D721Med (cell line): ENCODE results near the gene AZIN2.

Experiments used
- DNase-seq: peaks from one replicate; pipeline ENCODE4 v3.0.0; 2011; ENCODE audit warnings: low spot score; ENCODE audit not compliant: insufficient read length
- FAIRE-seq: peaks from 2 replicates; lab custom pipeline; 2011; peaks lifted over from hg19 to GRCh38; lab: Jason Lieb, UNC
- TF ChIP-seq, protein P1 (sequence below): IDR thresholded peaks from 2 replicates; pipeline ENCODE4 v1.5.1; 2012; ENCODE audit warnings: mild to moderate bottlenecking, control low read depth; ENCODE audit not compliant: insufficient read depth; ENCODE audit errors: missing control alignments

The AZIN2 gene

DNA sequence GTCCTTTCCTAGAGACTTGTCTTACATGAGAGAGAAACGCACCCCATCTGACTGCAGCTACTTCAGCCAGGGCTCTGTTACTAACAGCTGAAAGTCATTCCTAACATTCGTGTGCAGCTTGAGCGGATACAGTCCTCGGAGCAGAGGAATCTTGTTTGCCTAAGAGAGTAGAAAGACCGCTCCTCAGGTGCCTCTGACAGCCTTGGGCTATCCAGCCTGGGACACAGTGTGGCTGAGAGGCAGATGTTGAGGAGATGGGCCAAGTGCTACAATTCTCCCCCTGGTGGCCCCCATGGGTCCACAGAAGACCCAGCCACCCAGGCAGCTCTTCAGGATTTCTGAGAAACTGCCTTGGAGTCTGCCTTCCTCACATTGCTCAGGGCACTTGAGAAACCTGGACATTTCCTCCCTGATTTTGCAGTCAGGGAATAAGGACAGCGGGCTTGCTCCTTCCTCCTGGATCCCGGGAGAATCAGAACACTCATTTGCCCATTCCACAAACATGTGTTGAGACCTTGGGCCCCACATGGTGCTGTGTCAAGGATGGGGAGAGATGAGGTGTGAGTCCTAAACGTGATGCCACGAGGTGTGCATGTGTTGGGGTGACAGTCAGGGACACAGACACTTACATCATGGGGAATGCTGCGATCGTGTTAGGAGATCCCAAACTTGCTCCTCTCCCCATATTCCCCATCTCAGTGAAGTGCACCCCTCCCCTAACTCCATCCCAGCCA is 87.8 kb downstream of the AZIN2 start:
- no peak for DNase-seq
- no peak for FAIRE-seq
- TF ChIP-seq, protein P1, sequence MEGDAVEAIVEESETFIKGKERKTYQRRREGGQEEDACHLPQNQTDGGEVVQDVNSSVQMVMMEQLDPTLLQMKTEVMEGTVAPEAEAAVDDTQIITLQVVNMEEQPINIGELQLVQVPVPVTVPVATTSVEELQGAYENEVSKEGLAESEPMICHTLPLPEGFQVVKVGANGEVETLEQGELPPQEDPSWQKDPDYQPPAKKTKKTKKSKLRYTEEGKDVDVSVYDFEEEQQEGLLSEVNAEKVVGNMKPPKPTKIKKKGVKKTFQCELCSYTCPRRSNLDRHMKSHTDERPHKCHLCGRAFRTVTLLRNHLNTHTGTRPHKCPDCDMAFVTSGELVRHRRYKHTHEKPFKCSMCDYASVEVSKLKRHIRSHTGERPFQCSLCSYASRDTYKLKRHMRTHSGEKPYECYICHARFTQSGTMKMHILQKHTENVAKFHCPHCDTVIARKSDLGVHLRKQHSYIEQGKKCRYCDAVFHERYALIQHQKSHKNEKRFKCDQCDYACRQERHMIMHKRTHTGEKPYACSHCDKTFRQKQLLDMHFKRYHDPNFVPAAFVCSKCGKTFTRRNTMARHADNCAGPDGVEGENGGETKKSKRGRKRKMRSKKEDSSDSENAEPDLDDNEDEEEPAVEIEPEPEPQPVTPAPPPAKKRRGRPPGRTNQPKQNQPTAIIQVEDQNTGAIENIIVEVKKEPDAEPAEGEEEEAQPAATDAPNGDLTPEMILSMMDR = no peak

DNA sequence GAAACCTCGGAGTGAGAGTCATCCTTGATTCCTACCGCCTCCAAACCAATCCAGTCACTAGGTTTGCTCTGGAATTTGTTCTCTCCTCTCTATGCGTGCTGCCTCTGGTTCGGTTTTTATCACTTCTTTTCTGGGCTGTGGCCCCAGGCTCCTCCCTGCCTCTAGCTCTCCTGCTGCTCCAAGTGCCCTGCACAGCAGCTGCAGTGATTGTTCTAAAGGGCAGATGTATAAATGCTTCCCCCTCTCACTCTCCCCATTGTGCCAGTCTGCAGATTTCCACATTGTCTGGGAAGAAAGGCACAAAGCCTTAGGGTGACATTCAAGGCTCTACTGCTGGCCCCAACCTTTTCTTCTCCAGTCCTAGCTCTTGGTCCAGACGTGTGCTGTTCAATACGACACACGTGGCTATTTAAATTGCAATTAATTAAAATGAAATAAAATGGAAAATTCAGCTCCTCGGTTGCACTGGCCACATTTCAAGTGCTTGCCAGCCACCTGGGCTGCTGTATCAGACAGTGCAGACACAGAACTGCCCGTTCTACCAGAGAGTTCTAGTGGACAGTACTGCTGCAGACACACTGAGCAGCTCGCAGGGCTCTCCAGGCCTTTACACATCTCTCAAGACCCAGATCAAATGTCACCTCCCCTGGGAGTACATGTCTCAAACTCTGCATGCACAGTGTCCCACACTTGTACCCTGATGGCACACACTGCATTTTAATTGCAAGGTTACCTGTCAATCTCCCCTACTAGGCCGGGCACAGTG is 88.5 kb downstream of the AZIN2 start:
- no peak for FAIRE-seq
- DNase-seq = no peak
- TF ChIP-seq, protein P1 = no peak
